Measurements from ENCODE around the gene TBC1D5. TPM values are rescaled to one million over a fixed set of nuclear protein-coding genes. Genes with fewer than 3 reads are reported as not detected.

TBC1D5 gene
- total RNA-seq, 1 donor from 2014 or later = 48.1 TPM

GRCh38 chr3:17232442-17232841 is 510.0 kb downstream of the TBC1D5 start:
- no peak for DNase-seq (ENCODE audit: extremely low spot score in 2 of 2)
- no peak overlapping the region for H3K4me3 ChIP-seq
- no peak overlapping the region for H3K27ac ChIP-seq
- H3K27me3 ChIP-seq = no peaks in the 10 kb centered on the region
- H3K4me1 ChIP-seq = no peaks in the 10 kb centered on the region
- TF ChIP-seq POLR2A (IDR thresholded peaks at IDR 0.05) = no peak
- TF ChIP-seq POLR2AphosphoS5 (IDR thresholded peaks at IDR 0.05; ENCODE audit: insufficient read depth in 1 of 2, low read depth in 1 of 2) = no peak
- TF ChIP-seq CTCF (IDR thresholded peaks at IDR 0.05) = no peak
- peaks cover 0 to 2% of the 10 kb centered on the region in 2 donors for H3K36me3 ChIP-seq
- intact Hi-C loops (cut with DNase I) = loop anchor here (10.0 kb wide), 1 partner anchor 628 kb away; the partner anchor contains the start of gene DAZL
- H3K9me3 ChIP-seq = no peaks in the 10 kb centered on the region

GRCh38 chr3:17231537-17232261 is 510.7 kb downstream of the TBC1D5 start:
- TF ChIP-seq CTCF (IDR thresholded peaks at IDR 0.05) (no peak), POLR2AphosphoS5 (IDR thresholded peaks at IDR 0.05; ENCODE audit: insufficient read depth in 1 of 2, low read depth in 1 of 2) (no peak), POLR2A (IDR thresholded peaks at IDR 0.05) (no peak)
- Histone ChIP-seq H3K27ac (no peak overlapping the region), H3K9me3 (no peaks in the 10 kb centered on the region), H3K4me1 (no peaks in the 10 kb centered on the region), H3K4me3 (no peak overlapping the region), H3K27me3 (no peaks in the 10 kb centered on the region), H3K36me3 (no peaks in the 10 kb centered on the region)
- DNase-seq (ENCODE audit: extremely low spot score in 2 of 2) = no peak
- intact Hi-C loops (cut with DNase I) = loop anchor here (10.0 kb wide), 1 partner anchor 627 kb away; the partner anchor contains the start of gene DAZL

- no peak for DNase-seq (ENCODE audit: extremely low spot score in 2 of 2)
- Histone ChIP-seq H3K27me3 (no peaks in the 10 kb centered on the region), H3K27ac (no peak overlapping the region), H3K9me3 (no peaks in the 10 kb centered on the region), H3K36me3 (no peaks in the 10 kb centered on the region), H3K4me1 (no peaks in the 10 kb centered on the region), H3K4me3 (no peak overlapping the region)
- TF ChIP-seq POLR2A (IDR thresholded peaks at IDR 0.05) (no peak), POLR2AphosphoS5 (IDR thresholded peaks at IDR 0.05; ENCODE audit: insufficient read depth in 1 of 2, low read depth in 1 of 2) (no peak), CTCF (IDR thresholded peaks at IDR 0.05) (no peak)
- intact Hi-C loops (cut with DNase I) = no loop called here
Observed at GRCh38 chr3:17227472-17227871, 515.0 kb downstream of the TBC1D5 start.

- intact Hi-C loops (cut with DNase I) = no loop called here
- H3K36me3 ChIP-seq = peaks cover 0 to 8% of the 10 kb centered on the region in 2 donors
- no peak overlapping the region for H3K27ac ChIP-seq
- DNase-seq (ENCODE audit: extremely low spot score in 2 of 2) = no peak
- TF ChIP-seq POLR2AphosphoS5 (IDR thresholded peaks at IDR 0.05; ENCODE audit: insufficient read depth in 1 of 2, low read depth in 1 of 2) = no peak
- TF ChIP-seq POLR2A (IDR thresholded peaks at IDR 0.05) = no peak
- no peak for TF ChIP-seq CTCF (IDR thresholded peaks at IDR 0.05)
- H3K4me1 ChIP-seq = no peaks in the 10 kb centered on the region
- H3K4me3 ChIP-seq = no peak overlapping the region
- no peaks in the 10 kb centered on the region for H3K9me3 ChIP-seq
- no peaks in the 10 kb centered on the region for H3K27me3 ChIP-seq
Observed at GRCh38 chr3:17221529-17221928, 520.9 kb downstream of the TBC1D5 start.

GRCh38 chr3:17219593-17219992 is 522.8 kb downstream of the TBC1D5 start:
- H3K36me3 ChIP-seq = peaks cover 0 to 8% of the 10 kb centered on the region in 2 donors

More at GRCh38 chr3:17219593-17219992, 522.8 kb downstream of the TBC1D5 start:
- Histone ChIP-seq H3K27me3 (no peaks in the 10 kb centered on the region), H3K4me1 (no peaks in the 10 kb centered on the region), H3K9me3 (no peaks in the 10 kb centered on the region), H3K27ac (no peak overlapping the region), H3K4me3 (no peak overlapping the region)
- TF ChIP-seq POLR2AphosphoS5 (IDR thresholded peaks at IDR 0.05; ENCODE audit: insufficient read depth in 1 of 2, low read depth in 1 of 2) = no peak
- no peak for TF ChIP-seq POLR2A (IDR thresholded peaks at IDR 0.05)
- no peak for TF ChIP-seq CTCF (IDR thresholded peaks at IDR 0.05)
- DNase-seq (ENCODE audit: extremely low spot score in 2 of 2) = no peak
- intact Hi-C loops (cut with DNase I) = no loop called here

Data from vagina (tissue), 2 donors.